HG02798 (cell line): ENCODE data around the gene KAT5.
"Not testable (repeated sequence)": the region's sequence is repeated elsewhere in the genome, so short reads cannot be mapped to it uniquely, and the experiment has no call there.

Experiments used
- ATAC-seq: cut with Tn5 transposase; IDR thresholded peaks from one replicate; pipeline ENCODE4 v1.9.1; 2021; ENCODE audit warnings: mild to moderate bottlenecking; ENCODE audit not compliant: unreplicated experiment, poor library complexity

The KAT5 gene

DNA sequence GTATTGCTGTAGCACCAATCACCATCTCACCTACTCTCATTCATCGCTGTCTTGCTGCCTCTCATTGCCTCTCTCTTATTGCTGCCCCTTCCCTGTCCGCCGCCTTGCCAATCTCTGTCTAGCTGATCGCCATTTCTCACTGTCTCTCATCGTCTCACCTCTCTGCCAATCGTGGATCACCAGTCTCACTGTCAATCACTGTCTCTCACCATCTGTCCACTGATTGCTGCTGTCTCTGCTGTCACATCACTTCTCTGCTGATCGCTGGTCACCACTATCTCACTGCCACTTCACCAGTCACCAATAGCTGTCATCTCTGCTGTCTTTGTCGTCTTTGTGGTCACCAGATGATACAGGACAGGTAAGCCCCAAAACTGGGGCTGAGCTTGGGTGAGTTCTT, 29.1 kb downstream of the KAT5 start:
- ATAC-seq = no peak

DNA sequence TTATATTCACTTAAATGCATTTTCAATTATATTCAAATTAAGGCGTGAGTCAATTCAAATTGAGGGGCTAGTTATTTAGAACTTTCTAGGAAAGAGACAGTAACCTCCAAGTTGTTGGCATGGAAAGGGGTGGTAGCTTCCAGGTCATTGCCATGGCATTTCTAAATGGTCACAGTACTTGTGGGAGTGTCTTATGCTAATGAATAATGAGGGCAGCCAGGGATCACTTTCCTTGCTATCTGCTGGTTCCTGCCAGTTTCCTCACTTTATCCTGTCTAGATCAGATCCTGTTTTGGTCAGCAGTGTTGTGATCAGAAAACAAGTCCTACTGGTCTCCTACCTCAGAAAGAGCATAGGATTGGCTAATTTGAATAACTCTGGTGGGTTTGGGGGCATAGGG, 30.3 kb downstream of the KAT5 start:
- no peak for ATAC-seq

DNA sequence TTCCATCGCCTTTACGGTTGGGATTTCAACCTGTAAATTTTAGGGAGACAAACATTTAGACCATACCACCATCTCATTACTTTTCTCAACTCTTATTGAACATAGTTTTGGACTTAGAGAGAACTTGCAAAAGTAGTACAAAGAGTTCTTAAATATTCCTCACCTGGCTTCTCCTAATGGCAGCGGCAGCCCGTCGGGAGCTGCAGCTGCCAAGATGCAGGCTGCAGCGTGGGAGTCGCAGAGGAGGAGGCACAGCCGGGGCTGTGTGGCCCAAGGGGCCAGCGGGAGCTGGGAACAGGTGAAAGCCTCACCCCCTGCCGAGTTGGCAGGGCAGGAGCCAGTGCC, 31.6 kb downstream of the KAT5 start:
- no peak for ATAC-seq

DNA sequence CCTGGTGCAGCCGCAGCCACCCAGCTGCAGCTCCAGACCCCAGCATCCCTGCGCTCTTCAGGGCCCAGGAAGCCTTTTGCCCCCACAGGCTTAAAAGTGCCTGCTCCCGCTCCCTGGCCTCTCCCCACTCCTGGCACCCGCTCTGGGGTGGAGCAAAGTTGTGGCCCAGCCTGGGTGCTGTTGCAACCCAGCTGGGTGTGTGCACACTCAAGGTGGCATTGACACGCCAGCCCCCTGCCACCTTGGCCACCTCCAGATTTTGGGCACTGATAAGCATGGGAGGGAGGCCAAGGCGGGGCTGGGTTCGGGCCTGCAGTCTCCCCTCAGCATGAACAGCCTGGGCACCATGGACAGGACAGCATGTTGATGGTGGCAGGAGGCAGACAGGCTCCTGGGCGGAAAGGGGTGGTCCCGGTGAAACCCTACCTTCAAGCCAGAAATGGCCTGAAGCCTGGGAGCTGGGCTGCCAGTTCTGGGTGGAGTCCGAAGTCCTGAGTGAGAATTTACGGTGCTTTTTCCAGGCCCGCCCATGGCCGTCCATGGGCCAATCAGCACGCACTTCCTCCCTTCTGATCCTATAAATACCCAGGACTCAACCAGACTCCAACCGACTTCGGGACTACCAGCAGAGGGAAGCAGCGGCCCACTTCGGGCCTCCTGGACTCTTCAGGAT, 32.1 kb downstream of the KAT5 start:
- ATAC-seq = no peak

DNA sequence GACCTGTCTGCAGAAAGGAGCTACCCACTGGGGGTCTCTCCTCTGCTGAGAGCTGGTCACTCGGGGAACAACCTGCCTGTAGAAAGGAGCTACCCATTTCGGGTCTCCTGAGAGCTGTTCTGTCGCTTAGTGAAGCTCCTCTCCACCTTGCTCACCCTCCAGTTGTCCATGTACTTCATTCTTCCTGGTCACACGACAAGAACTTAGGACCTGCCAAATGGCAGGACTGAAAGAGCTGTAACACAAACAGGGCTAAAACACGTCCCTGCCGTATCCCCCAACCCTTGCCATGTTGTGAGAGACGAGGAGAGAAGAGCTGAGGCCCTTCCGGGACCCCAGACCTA, 32.6 kb downstream of the KAT5 start:
- no peak for ATAC-seq

DNA sequence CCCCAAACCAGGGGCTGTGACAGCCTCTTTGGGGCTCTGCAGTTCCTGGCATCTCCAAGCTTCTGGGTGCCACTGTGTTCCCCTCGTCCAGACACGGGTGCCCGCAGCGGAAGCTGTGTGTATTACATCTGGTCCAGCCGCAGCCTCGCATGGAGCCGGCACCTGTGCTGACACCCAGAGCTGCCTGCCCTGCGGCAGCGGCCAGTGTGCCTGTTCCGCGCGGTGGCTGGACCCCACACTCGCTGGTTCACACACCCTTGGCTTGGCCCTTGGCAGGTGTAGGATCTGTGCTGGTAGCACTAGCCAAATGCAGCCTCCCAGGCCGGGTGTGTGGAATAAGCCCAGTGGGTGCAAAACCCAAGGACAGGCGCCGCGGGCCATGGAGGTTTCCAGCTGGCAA, 33.0 kb downstream of the KAT5 start:
- no peak for ATAC-seq

DNA sequence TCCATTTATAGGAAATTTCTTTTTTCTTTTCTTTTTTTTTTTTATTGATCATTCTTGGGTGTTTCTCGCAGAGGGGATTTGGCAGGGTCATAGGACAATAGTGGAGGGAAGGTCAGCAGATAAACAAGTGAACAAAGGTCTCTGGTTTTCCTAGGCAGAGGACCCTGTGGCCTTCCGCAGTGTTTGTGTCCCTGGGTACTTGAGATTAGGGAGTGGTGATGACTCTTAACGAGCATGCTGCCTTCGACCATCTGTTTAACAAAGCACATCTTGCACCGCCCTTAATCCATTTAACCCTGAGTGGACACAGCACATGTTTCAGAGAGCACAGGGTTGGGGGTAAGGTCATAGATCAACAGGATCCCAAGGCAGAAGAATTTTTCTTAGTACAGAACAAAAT, 50.1 kb downstream of the KAT5 start:
- ATAC-seq = not testable (repeated sequence)

DNA sequence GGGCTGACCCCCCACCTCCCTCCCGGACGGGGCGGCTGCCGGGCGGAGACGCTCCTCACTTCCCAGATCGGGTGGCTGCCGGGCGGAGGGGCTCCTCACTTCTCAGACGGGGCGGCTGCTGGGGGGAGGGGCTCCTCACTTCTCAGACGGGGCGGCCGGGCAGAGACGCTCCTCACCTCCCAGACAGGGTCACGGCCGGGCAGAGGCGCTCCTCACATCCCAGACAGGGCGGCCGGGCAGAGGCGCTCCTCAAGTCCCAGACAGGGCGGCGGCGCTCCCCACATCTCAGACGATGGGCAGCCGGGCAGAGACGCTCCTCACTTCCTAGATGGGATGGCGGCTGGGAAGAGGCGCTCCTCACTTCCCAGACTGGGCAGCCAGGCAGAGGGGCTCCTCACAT, 50.8 kb downstream of the KAT5 start:
- ATAC-seq = not testable (repeated sequence)

DNA sequence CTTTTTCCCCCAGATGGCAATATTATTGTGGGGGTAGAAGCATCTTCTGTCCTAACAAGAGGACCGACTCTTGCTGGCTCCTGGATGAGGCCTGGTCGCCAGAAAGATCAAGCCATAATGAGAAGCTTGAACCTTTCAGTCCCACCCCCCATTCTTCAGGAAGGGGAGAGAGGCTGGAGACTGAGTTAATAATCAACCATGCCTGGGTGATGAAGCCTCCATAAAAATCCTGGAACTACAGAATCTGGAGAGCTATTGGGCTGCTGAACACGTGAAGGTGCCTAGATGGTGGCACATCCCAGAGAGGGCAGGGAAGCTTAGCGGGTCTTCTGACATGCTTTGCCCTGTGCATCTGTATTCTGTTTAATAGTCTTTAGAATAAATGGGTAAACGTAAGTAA, 52.4 kb downstream of the KAT5 start:
- ATAC-seq = no peak

DNA sequence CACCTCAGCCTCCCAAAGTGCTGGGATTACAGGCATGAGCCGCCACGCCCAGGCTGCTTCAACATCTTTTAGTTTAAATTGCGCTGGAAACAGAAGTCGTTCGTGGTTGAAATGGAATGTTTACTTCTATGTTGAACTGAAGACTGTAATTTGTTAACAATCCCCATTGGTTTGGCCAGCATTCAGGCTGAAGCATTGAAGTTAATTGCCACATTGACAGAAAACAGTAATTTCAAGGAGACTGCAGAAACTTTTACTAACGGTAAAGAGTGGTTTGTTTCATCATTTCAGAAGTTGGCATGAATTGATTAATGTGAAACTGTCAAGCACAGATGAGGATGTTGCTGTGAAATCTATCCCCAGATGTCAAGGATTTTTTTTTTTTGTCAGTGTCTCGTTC, 54.5 kb downstream of the KAT5 start:
- ATAC-seq = no peak

DNA sequence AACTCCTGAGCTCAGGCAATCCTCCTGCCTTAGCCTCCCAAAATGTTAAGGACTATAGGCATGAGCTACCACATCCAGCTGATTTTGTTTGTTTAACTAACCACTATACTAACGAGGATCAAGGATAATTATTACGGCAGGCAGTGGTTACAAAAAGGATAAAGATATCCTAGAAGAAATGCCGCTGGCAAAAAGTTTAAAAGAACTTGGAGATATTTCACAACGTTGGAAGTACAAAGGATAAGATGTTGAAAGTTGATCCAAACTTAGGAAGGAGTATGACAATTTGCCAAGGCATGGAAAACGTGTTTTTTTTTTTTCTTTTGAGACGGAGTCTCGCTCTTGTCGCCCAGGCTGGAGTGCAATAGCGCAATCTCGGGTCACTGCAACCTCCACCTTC, 55.4 kb downstream of the KAT5 start:
- no peak for ATAC-seq

DNA sequence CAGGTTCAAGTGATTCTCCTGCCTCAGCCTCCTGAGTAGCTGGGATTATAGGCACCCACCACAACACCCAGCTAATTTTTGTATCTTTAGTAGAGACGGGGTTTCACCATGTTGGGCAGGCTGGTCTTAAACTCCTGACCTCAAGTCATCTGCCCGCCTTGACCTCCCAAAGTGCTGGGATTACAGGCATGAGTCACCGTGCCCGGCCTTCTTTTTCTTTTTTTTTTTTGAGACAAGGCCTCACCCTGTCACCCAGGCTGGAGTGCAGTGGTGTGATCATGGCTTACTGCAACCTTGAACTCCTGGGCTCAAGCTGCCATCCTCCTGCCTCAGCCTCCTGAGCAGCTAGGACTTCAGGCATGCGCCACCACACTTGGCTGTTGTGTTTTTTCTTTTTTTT, 55.8 kb downstream of the KAT5 start:
- ATAC-seq = not testable (repeated sequence)
